Measurements from ENCODE around the gene SEMA6B. TPM values are rescaled to one million over a fixed set of nuclear protein-coding genes. Genes with fewer than 3 reads are reported as not detected.

Gene SEMA6B
- polyA plus RNA-seq, 1 of the 3 experiments (the other 2 are of a cell fraction): 3.7 TPM

GRCh38 chr19:4604912-4605311 is 45.4 kb upstream of the SEMA6B start:
- Histone ChIP-seq H4K20me1 (ENCODE audit: insufficient read depth) (no peaks in the 10 kb centered on the region), H3F3A (replicated peaks; ENCODE audit: insufficient read depth) (peaks cover 7% of the 10 kb centered on the region), H3K9ac (no peak overlapping the region), H2AFZ (ENCODE audit: low read depth) (no peak overlapping the region), H3K27ac (ENCODE audit: low read depth in 2 of 2, low read length in 1 of 2) (no peak overlapping the region), H3K79me2 (ENCODE audit: insufficient read depth) (no peaks in the 10 kb centered on the region), H3K36me3 (replicated peaks in 1 of 2; ENCODE audit: control insufficient read depth in 1 of 2, insufficient read depth in 2 of 2, low read length in 1 of 2) (no peaks in the 10 kb centered on the region), H3K9me3 (no peaks in the 10 kb centered on the region), H3K9me2 (no peaks in the 10 kb centered on the region), H3K27me3 (ENCODE audit: insufficient read depth) (peaks cover 15% of the 10 kb centered on the region; the same call in 1 of the 2 replicates), H3K4me3 (ENCODE audit: low read depth in 2 of 2, low read length in 1 of 2) (no peak overlapping the region), H3K4me2 (no peak overlapping the region), H3K4me1 (ENCODE audit: control insufficient read depth in 1 of 2, insufficient read depth in 2 of 2, low read depth in 1 of 2, low read length in 1 of 2) (peaks cover 0 to 2% of the 10 kb centered on the region in 2 experiments; a peak in 1 of 4 replicates)
- WGBS (ENCODE audit: low lambda C conversion rate): 20% methylated on average over 6 of the region's 6 CpGs
- DNase-seq: no peak
- ChIA-PET POLR2A (interaction anchor here (0.6 kb wide), 1 partner anchor 99 kb away, joined by 8 read pairs; no protein-coding TSS in a partner anchor), CTCF (interaction anchor here (1.1 to 1.8 kb wide), 3 partner anchors 15 to 32 kb away, joined by 4 to 5 read pairs (median 5); no protein-coding TSS in a partner anchor)
- TF ChIP-seq, protein P1, sequence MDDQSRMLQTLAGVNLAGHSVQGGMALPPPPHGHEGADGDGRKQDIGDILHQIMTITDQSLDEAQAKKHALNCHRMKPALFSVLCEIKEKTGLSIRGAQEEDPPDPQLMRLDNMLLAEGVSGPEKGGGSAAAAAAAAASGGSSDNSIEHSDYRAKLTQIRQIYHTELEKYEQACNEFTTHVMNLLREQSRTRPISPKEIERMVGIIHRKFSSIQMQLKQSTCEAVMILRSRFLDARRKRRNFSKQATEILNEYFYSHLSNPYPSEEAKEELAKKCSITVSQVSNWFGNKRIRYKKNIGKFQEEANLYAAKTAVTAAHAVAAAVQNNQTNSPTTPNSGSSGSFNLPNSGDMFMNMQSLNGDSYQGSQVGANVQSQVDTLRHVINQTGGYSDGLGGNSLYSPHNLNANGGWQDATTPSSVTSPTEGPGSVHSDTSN (IDR thresholded peaks at IDR 0.05): no peak
- no peak for TF ChIP-seq RCOR1 (IDR thresholded peaks at IDR 0.05; ENCODE audit: low read length)

GRCh38 chr19:4602915-4603314 is 43.4 kb upstream of the SEMA6B start:
- Histone ChIP-seq H3K9me2 (no peaks in the 10 kb centered on the region), H4K20me1 (ENCODE audit: insufficient read depth) (no peaks in the 10 kb centered on the region), H3K36me3 (replicated peaks in 1 of 2; ENCODE audit: control insufficient read depth in 1 of 2, insufficient read depth in 2 of 2, low read length in 1 of 2) (no peaks in the 10 kb centered on the region), H3K79me2 (ENCODE audit: insufficient read depth) (no peaks in the 10 kb centered on the region), H3K9me3 (no peaks in the 10 kb centered on the region), H2AFZ (ENCODE audit: low read depth) (no peak overlapping the region), H3K27me3 (ENCODE audit: insufficient read depth) (peaks cover 15% of the 10 kb centered on the region; the same call in 1 of the 2 replicates), H3K27ac (ENCODE audit: low read depth in 2 of 2, low read length in 1 of 2) (no peak overlapping the region), H3F3A (replicated peaks; ENCODE audit: insufficient read depth) (peaks cover 2% of the 10 kb centered on the region), H3K4me1 (ENCODE audit: control insufficient read depth in 1 of 2, insufficient read depth in 2 of 2, low read depth in 1 of 2, low read length in 1 of 2) (peaks cover 0 to 5% of the 10 kb centered on the region in 2 experiments; a peak in 1 of 4 replicates), H3K9ac (no peak overlapping the region), H3K4me3 (ENCODE audit: low read depth in 2 of 2, low read length in 1 of 2) (no peak overlapping the region), H3K4me2 (no peak overlapping the region)
- CTCF ChIA-PET: no interaction called here
- WGBS (ENCODE audit: low lambda C conversion rate): 33% methylated on average over 1 of the region's 1 CpG
- no peak for DNase-seq
- POLR2A ChIA-PET: no interaction called here
- TF ChIP-seq NFIC (IDR thresholded peaks at IDR 0.05; ENCODE audit: borderline replicate concordance): no peak
- TF ChIP-seq FOXM1 (IDR thresholded peaks at IDR 0.05; ENCODE audit: low read depth): no peak
- TF ChIP-seq, protein P1 (IDR thresholded peaks at IDR 0.05): no peak
- no peak for TF ChIP-seq RCOR1 (IDR thresholded peaks at IDR 0.05; ENCODE audit: low read length)
- no peak for TF ChIP-seq POLR2AphosphoS5 (IDR thresholded peaks at IDR 0.05; ENCODE audit: low read depth, low read length)
- no peak for TF ChIP-seq GATA2 (CRISPR knock-in tag; IDR thresholded peaks at IDR 0.05)
- TF ChIP-seq EZH2phosphoT487 (IDR thresholded peaks at IDR 0.05; ENCODE audit: borderline replicate concordance, low read depth): no peak
- TF ChIP-seq TAF1 (IDR thresholded peaks at IDR 0.05; ENCODE audit: borderline replicate concordance, low read depth, low read length): no peak
- TF ChIP-seq ELF1 (IDR thresholded peaks at IDR 0.05): no peak
- TF ChIP-seq FOXJ3 (CRISPR knock-in tag; IDR thresholded peaks at IDR 0.05): no peak
- no peak for TF ChIP-seq SIN3A (IDR thresholded peaks at IDR 0.05; ENCODE audit: borderline replicate concordance, low read depth, low read length)
- no peak for TF ChIP-seq MEF2A (IDR thresholded peaks at IDR 0.05; ENCODE audit: borderline replicate concordance, low read depth)
- TF ChIP-seq CTCF (IDR thresholded peaks at IDR 0.05): no peak
